NK-92 treated with Interleukin-12 subunit alpha and Interleukin-12 subunit beta, amount 100 ng/mL, for 24 hours (cell line): ENCODE results near the gene TMEM164.

Experiments
- DNase-seq: peaks from one replicate; lab custom pipeline; 2025; lab: John Stamatoyannopoulos, UW

TMEM164 gene

GRCh38 chrX:110170029-110170428, 167.1 kb downstream of the TMEM164 start:
- no peak for DNase-seq

DNA sequence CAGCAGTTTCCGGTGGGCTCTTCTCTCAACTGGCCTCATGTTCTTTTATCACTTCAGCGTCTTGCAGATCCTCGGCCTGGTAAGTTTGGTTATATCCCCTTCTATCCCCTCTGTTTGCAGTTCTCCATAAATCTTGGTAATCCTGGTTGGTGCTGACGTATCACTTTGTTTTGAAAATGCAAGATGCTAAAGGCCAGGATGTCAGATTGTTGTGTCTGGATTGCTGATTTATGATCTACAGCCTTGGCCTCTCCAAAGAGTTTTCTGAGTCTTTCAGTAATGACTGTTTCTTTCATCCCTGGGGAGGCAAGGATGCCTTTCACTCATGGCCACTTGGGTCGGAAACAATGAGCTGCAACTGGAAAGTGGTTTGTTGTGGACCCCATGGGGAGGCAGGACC, 168.5 kb downstream of the TMEM164 start:
- no peak for DNase-seq

DNA sequence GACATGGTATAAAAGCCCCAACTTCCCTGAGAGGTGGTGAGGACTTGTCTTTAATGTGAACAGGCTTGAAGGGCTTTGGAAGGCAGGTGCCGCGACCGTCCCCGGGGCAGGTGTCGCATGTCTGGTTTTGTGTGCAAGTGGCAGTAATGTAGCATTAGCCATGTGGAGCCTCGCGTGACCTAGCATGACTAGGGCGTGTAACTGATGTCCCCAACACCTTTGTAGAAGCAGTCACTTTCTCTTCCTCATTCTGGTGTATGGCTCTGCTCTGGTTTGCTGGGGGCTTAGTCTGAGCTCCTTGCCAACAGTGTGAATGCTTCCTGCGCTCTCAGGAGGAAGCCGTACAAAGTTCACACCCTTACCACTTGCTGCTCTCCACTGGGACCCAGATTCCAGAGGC, 169.3 kb downstream of the TMEM164 start:
- no peak for DNase-seq

- DNase-seq, result no peak
These were observed 170.6 kb downstream of the TMEM164 start for GRCh38 chrX:110173192-110174175.

GRCh38 chrX:110175146-110175545, 172.2 kb downstream of the TMEM164 start:
- DNase-seq, result no peak

- DNase-seq, result no peak
These were observed 172.8 kb downstream of the TMEM164 start for GRCh38 chrX:110175696-110176095.

- no peak for DNase-seq
These were observed 175.4 kb downstream of the TMEM164 start for GRCh38 chrX:110178179-110178865.

DNA sequence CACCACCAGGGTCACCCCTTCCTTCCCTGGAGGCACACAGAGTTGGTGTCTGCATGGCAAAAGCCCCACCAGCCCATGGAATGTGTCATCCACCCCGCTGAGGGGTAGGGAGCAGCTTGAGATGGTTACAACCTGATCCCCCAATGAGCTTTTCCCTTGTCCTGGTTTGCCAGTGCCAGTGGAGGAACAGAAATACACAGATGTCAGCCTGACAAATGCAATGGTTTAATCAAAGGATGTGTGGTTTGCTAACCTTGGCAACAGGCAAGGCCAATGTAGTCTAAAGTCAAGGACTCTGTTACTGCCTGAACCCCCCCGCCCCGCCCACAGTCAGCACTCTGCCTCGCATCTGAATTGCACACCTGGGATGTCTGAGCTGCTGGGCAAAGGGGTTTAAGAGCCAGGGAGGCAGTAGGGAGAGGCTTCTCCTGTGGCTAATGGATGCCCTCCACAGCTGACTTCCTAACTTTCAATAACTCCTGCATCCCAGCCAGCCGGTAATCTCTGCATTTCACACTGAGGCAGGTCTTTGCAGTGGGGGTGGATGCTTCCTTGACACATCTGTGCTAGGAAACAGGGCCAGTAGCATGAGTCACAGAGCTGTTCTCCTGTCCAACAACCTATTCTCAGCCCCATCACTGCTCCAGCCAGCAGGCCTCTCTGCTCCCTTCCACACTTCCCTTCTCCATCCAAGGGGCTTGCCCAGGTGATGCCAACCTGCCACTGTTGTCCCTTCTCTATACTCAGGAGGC, 177.4 kb downstream of the TMEM164 start:
- DNase-seq, result no peak

GRCh38 chrX:110180928-110181310, 178.0 kb downstream of the TMEM164 start:
- no peak for DNase-seq

- DNase-seq, result no peak
These were observed 178.7 kb downstream of the TMEM164 start for GRCh38 chrX:110181459-110182137.

DNA sequence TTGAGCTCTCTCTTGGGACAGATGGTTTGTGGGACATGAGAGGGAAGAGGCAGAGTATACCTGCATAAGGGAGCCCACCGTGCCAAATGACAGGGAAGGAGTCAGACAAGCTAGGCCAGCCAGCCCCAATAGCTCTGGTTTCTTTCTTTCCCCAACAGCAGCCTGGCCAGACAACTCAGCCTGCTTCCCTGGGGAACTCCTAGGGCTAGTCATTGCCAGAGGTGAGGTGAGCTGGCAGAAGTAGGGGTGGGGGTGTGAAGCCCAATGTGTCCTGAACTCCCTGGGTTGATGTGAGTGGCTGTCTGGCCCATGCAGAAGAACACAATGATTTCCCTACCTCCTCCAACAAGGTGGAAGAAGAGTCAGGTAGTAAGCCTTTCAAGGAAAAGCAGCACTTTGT, 179.4 kb downstream of the TMEM164 start:
- DNase-seq, result no peak

DNA sequence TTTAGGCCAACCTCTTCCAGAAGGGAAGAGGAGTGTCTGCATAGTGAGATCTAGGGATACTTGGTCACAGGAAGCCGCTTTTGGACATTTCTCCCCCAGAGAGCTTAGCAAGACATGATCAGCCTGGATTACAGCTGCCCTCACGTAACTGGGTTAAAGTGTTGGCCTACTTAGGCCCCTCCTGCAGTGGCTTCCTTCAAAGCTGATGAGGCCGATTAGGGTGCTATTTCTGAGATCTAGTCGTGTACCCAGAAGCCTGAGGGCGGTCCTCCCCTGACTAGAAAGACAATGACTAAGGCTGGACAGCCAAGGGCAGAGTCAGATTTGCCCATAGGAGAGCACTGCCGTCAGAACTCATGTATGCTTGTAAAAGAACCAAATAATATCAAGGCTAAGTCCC, 180.0 kb downstream of the TMEM164 start:
- DNase-seq, result no peak

DNA sequence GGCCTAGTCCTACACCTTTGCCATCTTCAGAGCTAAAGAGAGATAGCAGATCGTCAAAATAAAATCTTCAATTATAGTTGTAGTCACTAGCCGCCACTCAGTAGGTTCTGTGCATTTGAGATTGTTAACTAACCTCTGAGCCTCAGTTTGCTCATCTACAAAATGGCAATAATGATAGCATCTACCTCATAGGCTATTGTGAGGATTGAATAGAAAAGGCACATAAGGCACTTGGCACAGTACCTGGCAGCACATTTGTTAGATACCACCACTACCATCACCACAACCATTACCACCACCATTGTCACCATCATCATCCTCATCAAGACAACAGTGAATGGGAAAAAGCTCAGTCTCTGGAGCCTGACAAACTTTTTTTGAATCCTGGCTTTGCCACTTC, 180.4 kb downstream of the TMEM164 start:
- DNase-seq, result no peak

DNA sequence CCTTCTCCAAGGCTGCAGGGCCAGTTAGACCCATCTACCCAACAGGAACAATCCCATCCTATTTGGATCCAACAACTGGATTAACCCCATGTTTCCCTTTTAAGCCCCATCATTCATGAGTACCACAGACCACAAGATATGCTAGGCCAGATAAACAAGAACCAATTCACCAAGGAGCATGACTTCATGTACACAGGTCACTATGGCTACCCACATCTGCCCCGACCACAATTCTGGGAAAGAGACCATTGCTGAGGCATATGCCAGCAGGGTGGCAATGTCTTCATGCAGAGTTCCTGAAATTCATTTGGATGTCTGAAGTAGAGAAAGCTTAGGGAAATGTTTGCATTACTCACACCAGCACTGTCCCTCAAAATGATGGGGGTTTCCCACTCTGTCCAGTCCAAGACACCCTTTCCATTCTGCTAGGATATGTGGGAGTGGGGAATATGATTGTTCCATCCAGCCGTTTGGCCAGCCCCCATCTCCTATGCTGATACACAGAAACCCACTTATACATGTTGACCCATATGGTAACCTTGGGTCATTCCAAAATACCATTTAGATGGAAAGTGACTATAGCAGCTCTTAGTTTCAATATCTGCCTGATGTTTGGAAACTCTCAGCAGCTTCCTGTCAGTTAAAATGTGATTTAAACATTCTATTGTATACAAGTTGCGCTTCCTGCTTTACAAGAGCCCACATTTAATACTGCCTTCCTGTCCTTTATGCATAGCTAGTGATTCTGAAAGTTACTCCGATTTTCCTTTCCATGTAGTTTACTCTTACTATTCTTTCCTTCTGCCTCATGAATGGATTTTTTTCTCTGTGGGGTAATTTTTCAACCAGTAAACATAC, 186.0 kb downstream of the TMEM164 start:
- DNase-seq, result no peak

- no peak for DNase-seq
These were observed 189.6 kb downstream of the TMEM164 start for GRCh38 chrX:110192516-110192915.

- DNase-seq, result no peak
These were observed 192.1 kb downstream of the TMEM164 start for GRCh38 chrX:110194977-110195376.

- DNase-seq, result no peak
These were observed 198.9 kb downstream of the TMEM164 start for GRCh38 chrX:110201799-110202198.

DNA sequence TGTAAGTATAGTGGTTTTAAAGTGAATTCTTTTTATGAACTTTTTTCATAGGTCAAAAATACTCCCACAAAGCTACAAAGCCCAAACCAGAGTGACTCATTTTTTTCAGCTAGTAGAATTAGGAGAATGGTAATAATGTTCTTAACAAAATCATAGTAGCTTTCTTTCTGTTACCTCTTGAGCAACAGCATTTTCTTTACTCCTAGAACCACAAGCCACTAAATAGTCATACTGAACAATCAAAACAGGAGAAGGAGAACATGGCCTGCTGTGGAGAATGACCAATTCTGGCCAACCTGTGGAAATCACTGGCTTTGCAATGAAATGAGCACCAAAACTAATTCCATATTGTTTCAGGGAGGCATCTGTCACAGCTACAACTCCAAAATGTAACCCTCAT, 202.1 kb downstream of the TMEM164 start:
- DNase-seq, result no peak

DNA sequence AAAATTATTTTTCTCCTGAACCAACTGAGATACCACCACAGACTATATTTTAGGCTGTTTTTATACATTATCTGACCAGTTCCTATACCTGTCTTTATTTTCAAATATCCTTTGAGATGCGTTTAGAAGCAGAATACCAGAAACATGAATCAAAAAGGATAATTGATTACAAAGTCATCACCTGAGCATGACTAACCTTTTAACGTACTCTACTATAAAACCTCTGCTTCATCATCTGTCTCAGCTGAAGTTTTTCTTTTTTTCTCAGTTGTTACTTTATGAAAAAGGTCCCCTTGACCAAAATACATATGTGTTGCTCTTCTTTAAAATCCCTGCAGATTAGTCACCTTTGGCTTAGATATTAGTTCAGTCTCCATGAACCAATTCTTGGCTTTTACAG, 205.2 kb downstream of the TMEM164 start:
- DNase-seq, result no peak

- no peak for DNase-seq
These were observed 207.7 kb downstream of the TMEM164 start for GRCh38 chrX:110210417-110211139.
